A549 (cell line): Measurements from ENCODE around the gene ERMARD. TPM values are rescaled to one million over a fixed set of nuclear protein-coding genes. Genes with fewer than 3 reads are reported as not detected.
A peak's percentile ranks its signal among the peaks of the same experiment; 100 is the strongest.

Experiments
- ATAC-seq, 2 experiments: fragments of 200-7000 bp in 1 of 2; fragments of >200 bp in 1 of 2; cut with Nextera tagmentation in 1 of 2; cut with Tn5 transposase in 1 of 2; 3 replicates each; pipeline versions ENCODE4 v1.8.0 to v1.9.1; 2018 to 2020; ENCODE audit warnings: mild to moderate bottlenecking in 1 of 2, moderate library complexity in 1 of 2
- CTCF ChIA-PET: fragments of 300-600 bp; sonication (Branson Sonifier 250); formaldehyde crosslinking; extraction: SDS; loops from one replicate; lab custom pipeline; 2021; ENCODE audit warnings: antibody characterized with exemption, inconsistent platforms; lab: Yijun Ruan, JAX
- POLR2A ChIA-PET: fragments of 350-600 bp; formaldehyde crosslinking; extraction: SDS; loops from one replicate; lab custom pipeline; 2021; ENCODE audit warnings: antibody characterized with exemption, inconsistent platforms; lab: Yijun Ruan, JAX
- DNase-seq, 2 experiments: peaks; one replicate each; pipeline versions ENCODE4 v3.0.0 to v3.0.0-alpha.2; 2011 to 2016; ENCODE audit warnings: low read depth in 1 of 2, low spot score in 1 of 2
- FAIRE-seq: peaks from 2 replicates; lab custom pipeline; 2011; peaks lifted over from hg19 to GRCh38; lab: Jason Lieb, UNC
- H3K27ac ChIP-seq, 2 experiments: fragments of >200 bp; sonication (Bioruptor Twin); formaldehyde crosslinking; 3 replicates each; pipeline ENCODE4 v1.5.1; 2016 to 2017
- H3K4me1 ChIP-seq: fragments of >200 bp; sonication (Bioruptor Twin); formaldehyde crosslinking; 3 replicates; pipeline ENCODE4 v1.6.1; 2016
- H3K4me2 ChIP-seq: fragments of >200 bp; sonication (Bioruptor Twin); formaldehyde crosslinking; 3 replicates; pipeline ENCODE4 v1.6.1; 2016
- H3K4me3 ChIP-seq: fragments of >200 bp; sonication (Bioruptor Twin); formaldehyde crosslinking; 3 replicates; pipeline ENCODE4 v1.5.1; 2016
- H3K9me3 ChIP-seq: fragments of >200 bp; sonication (Bioruptor Twin); formaldehyde crosslinking; 3 replicates; pipeline ENCODE4 v1.6.1; 2016
- BCL3 ChIP-seq: fragments of >200 bp; sonication (Bioruptor Twin); formaldehyde crosslinking; IDR thresholded peaks from 3 replicates; pipeline ENCODE4 v1.6.1; 2016
- EP300 ChIP-seq, 2 experiments: fragments of >200 bp; sonication (Bioruptor Twin); formaldehyde crosslinking; IDR thresholded peaks; 2 replicates in 1 of 2; 3 replicates in 1 of 2; pipeline ENCODE4 v1.6.1; 2016 to 2017
- HOXB5 ChIP-seq: fragments of 250-450 bp; sonication (Bioruptor Pico); IDR thresholded peaks from 2 replicates; pipeline ENCODE4 v1.5.0; 2020; ENCODE audit warnings: mild to moderate bottlenecking, moderate library complexity
- JUN ChIP-seq, 2 experiments: fragments of >200 bp; sonication (Bioruptor Twin); formaldehyde crosslinking; IDR thresholded peaks; 2 replicates in 1 of 2; 3 replicates in 1 of 2; pipeline ENCODE4 v1.6.1; 2016 to 2017
- KDM5A ChIP-seq: fragments of 200-600 bp; sonication (generic); IDR thresholded peaks from 2 replicates; pipeline ENCODE4 v1.6.1; 2016; ENCODE audit warnings: antibody characterized with exemption, mild to moderate bottlenecking
- MAFK ChIP-seq: fragments of 450-650 bp; IDR thresholded peaks from 2 replicates; pipeline ENCODE4 v1.6.1; 2014; ENCODE audit not compliant: partially characterized antibody
- MAZ ChIP-seq: fragments of 150-350 bp; IDR thresholded peaks from 2 replicates; pipeline ENCODE4 v1.6.1; 2014; ENCODE audit warnings: antibody characterized with exemption, low read depth, low read length, borderline replicate concordance
- NPAS2 ChIP-seq: fragments of 250-450 bp; sonication (Bioruptor Pico); IDR thresholded peaks from 2 replicates; pipeline ENCODE4 v1.8.0; 2022; ENCODE audit warnings: mild to moderate bottlenecking, moderate library complexity, borderline replicate concordance
- NR3C1 ChIP-seq: fragments of >200 bp; sonication (Bioruptor Twin); formaldehyde crosslinking; IDR thresholded peaks from 3 replicates; pipeline ENCODE4 v1.6.1; 2017
- RAD21 ChIP-seq, 2 experiments: fragments of >200 bp in 1 of 2; sonication (Bioruptor Twin) in 1 of 2; formaldehyde crosslinking in 1 of 2; IDR thresholded peaks in 1 of 2; conservative IDR thresholded peaks in 1 of 2; 2 replicates in 1 of 2; 3 replicates in 1 of 2; pipeline ENCODE4 v1.6.1; 2012 to 2018; ENCODE audit warnings: inconsistent platforms in 1 of 2
- RCOR1 ChIP-seq: fragments of 150-350 bp; IDR thresholded peaks from 2 replicates; pipeline ENCODE4 v1.6.1; 2014; ENCODE audit warnings: antibody characterized with exemption, low read length, low read depth
- RFX5 ChIP-seq: fragments of 450-650 bp; IDR thresholded peaks from 2 replicates; pipeline ENCODE4 v1.7.1; 2014; ENCODE audit warnings: antibody characterized with exemption, mild to moderate bottlenecking, moderate library complexity
- WGBS: methylation state at CpG from one replicate; pipeline ENCODE4 v1.1.6; 2017; ENCODE audit errors: missing lambda C conversion rate; 5-methylcytosine and 5-hydroxymethylcytosine counted together
- polyA plus RNA-seq, 4 experiments: library from polyadenylated mRNA; depleted of rRNA in 3 of 4; stranded (reverse); fragments of >200 nt; fragmentation: RNase III in 1 of 4; extraction: RNeasy Plus Mini Kit Qiagen cat#74134 plus additional on column Dnase treatment in 1 of 4; gene quantifications; 2 replicates in 3 of 4; 3 replicates in 1 of 4; pipeline ENCODE4 v1.2.3, GENCODE V29; 2011 to 2017

ERMARD gene
- polyA plus RNA-seq, 2 of the 4 experiments (the other 2 are of a cell fraction) = 8.5 to 22.5 TPM

DNA sequence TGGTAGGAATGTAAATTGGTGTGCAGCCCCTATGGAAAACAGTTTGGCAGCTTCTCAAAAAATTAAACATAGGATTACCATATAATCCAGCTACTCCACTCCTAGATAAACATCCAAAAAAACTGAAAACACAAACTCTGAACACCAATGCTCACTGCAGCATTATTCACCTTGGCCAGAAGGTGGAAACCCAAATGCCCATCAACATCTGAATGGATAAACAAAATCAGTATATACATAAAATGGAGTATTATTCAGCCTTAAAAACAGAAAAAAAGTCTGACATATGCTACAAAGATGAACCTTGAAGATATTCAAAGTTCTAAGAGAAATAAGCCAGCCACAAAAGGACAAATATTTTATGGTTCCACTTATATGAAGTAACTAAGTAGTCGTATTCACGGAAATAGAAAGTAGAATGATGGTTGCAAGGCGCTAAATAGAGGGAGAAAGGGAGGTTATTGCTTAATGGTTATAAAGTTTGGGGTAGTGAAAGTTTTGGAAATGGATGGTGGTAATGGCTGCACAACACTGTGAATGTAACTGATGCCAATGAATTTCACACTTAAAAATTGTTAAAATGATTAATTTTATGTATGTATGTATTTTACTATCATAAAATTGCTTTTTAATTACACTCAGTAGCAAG lies 31.1 kb upstream of the ERMARD start:
- CTCF ChIA-PET = no interaction called here
- H3K4me2 ChIP-seq = no peak overlapping the region
- FAIRE-seq = no peak
- H3K9me3 ChIP-seq = no peaks in the 10 kb centered on the region
- DNase-seq = no peak
- peaks cover 24% of the 10 kb centered on the region for H3K4me1 ChIP-seq
- 96% methylated on average over 3 of the region's 3 CpGs for WGBS
- no peak overlapping the region for H3K27ac ChIP-seq
- no peak for TF ChIP-seq NPAS2 (CRISPR knock-in tag)
- TF ChIP-seq BCL3 = no peak
- TF ChIP-seq HOXB5 = no peak
- no peak for TF ChIP-seq RCOR1
- ATAC-seq = no peak
- H3K4me3 ChIP-seq = no peak overlapping the region
- POLR2A ChIA-PET = no interaction called here

DNA sequence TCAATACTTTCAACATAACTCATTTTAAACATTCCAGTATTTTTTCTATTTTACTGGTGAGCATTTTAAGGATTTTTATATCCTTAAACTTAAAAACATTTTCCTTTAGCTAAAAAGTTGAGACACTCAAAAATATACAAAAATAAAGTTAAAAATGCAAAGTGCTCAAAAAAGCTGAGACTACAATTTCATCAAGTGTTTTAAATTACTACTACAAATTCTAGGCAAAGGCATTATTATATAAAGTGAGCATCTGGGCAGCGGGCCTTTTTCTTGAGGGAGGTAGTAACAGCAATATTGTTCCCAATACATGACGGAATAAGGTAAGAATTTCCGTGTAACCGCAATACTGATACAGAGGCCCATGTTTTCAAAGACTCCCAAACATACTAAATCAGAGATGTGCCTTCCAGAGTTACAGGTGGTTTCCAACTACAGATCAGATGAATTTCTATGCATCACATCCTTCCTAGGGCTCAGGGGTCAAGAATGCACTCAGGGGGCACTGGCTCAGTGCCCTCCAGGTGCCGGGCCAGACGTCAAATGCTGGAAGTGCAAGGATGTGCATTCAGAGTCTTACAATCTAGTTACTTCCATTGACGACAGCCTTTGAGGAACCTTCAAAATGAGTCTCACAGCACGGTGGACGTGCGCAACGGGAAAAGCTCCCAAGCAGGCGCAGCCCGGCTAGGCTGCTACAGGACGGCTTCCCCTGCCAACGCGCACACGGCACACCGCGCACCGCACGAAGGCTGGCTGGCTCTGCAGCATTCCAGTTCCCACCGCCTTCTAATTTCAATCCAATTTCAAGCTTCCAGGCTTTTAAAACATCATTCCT lies 28.8 kb upstream of the ERMARD start:
- 5% methylated on average over 19 of the region's 22 CpGs for WGBS
- CTCF ChIA-PET = no interaction called here
- no peak for TF ChIP-seq HOXB5
- no peak for TF ChIP-seq RAD21 (conservative IDR thresholded peaks at IDR 0.05 in 1 of 2, IDR thresholded peaks at IDR 0.05 in 1 of 2)
- TF ChIP-seq EP300 (IDR thresholded peaks at IDR 0.05) = no peak
- TF ChIP-seq NR3C1 = no peak
- TF ChIP-seq MAZ = no peak
- no peak for TF ChIP-seq RFX5
- no peak for TF ChIP-seq BCL3
- TF ChIP-seq KDM5A = no peak

GRCh38 chr6:169723200-169723909 lies 28.1 kb upstream of the ERMARD start:
- peak overlapping the region; percentile 88 to 99 for H3K27ac ChIP-seq
- ATAC-seq = peak; percentile 48 to 65
- H3K9me3 ChIP-seq = no peaks in the 10 kb centered on the region
- CTCF ChIA-PET = no interaction called here
- TF ChIP-seq JUN (IDR thresholded peaks at IDR 0.05) = 0 out of 5 replicates have a peak, but pooled peaks of 1 of the 2 experiments have one; percentile 6
- TF ChIP-seq MAFK = no peak
- DNase-seq = peak; percentile 25 to 66
- H3K4me3 ChIP-seq = peak overlapping the region; percentile 77
- peak overlapping the region; percentile 90 for H3K4me2 ChIP-seq
- POLR2A ChIA-PET = interaction anchor here (1.8 to 2.8 kb wide), 2 partner anchors 21 to 28 kb away, joined by 5 to 13 read pairs; partner anchors contain the start of genes C6orf120, ERMARD and WDR27
- H3K4me1 ChIP-seq = peaks cover 29% of the 10 kb centered on the region
- FAIRE-seq = no peak
- under 1% methylated on average over 20 of the region's 70 CpGs for WGBS

More for the DNA sequence above, 28.8 kb upstream of the ERMARD start:
- H3K4me3 ChIP-seq = peak overlapping the region; percentile 77
- H3K9me3 ChIP-seq = no peaks in the 10 kb centered on the region
- ATAC-seq = peak in 1 of 2 experiments; percentile 70; a peak in 3 of 6 replicates
- no peak for FAIRE-seq
- POLR2A ChIA-PET = interaction anchor here (1.8 to 2.8 kb wide), 2 partner anchors 21 to 29 kb away, joined by 5 to 13 read pairs; partner anchors contain the start of genes C6orf120, ERMARD and WDR27
- peak in 1 of 2 experiments; percentile 40 for DNase-seq
- H3K4me1 ChIP-seq = peaks cover 29% of the 10 kb centered on the region
- H3K27ac ChIP-seq = peak overlapping the region; percentile 88 to 99
- peak overlapping the region; percentile 90 for H3K4me2 ChIP-seq
